Breast epithelium (tissue), 3 donors: ENCODE data around the gene ELK4.

ENCODE experiments used
- CTCF ChIP-seq, 3 donors: fragments of 450-650 bp; IDR thresholded peaks; one replicate each; pipeline ENCODE4 v1.5.1; 2016 to 2017; ENCODE audit warnings: antibody characterized with exemption in 3 of 3, mild to moderate bottlenecking in 3 of 3, moderate library complexity in 3 of 3
- POLR2AphosphoS5 ChIP-seq, 3 donors: sonication (generic); formaldehyde crosslinking; IDR thresholded peaks; one replicate each; pipeline ENCODE4 v1.6.1; 2017; ENCODE audit warnings: antibody characterized with exemption in 3 of 3

DNA sequence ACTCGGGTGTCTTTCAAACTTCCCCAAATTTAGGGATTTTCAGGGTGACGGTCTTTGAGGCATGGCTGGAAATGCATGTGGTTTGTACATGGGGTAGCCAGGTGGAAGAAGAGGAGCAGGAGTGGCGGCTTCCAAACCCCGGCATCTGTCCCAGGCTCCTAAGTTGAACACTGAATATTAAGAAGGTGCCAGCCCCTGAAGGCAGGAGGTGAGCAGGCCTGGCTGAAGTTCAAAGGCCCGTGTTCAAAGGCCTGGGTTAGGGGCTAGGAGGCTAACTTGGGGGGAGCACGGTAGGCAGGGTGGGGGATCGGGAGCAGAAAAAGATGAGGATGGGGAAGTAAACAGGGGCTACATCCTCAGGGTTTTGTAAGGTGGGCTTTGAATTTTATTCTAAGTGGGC, 42.8 kb downstream of the ELK4 start:
- no peak for TF ChIP-seq CTCF (IDR thresholded peaks at IDR 0.05)
- TF ChIP-seq POLR2AphosphoS5 (IDR thresholded peaks at IDR 0.05): no peak
